ENCODE data around the gene FCN3.

GRCh38 chr1:27413004-27413403, 38.4 kb upstream of the FCN3 start:
- TF ChIP-seq EZH2 (IDR thresholded peaks at IDR 0.05; ENCODE audit: low read length, missing control alignments) = no peak
- TF ChIP-seq CTCF (conservative IDR thresholded peaks at IDR 0.05 in 1 of 2, IDR thresholded peaks at IDR 0.05 in 1 of 2; ENCODE audit: low read depth in 1 of 2, low read length in 2 of 2) = no peak

Measured in fibroblast of lung (primary cell).